ENCODE data around the gene ITPKC. TPM values are rescaled to one million over a fixed set of nuclear protein-coding genes. Genes with fewer than 3 reads are reported as not detected.
"Not testable (repeated sequence)": the region's sequence is repeated elsewhere in the genome, so short reads cannot be mapped to it uniquely, and the experiment has no call there.

The ITPKC gene
- total and polyA plus RNA-seq, 2 experiments from 2014 or later, result 15.4 to 19.4 TPM

DNA sequence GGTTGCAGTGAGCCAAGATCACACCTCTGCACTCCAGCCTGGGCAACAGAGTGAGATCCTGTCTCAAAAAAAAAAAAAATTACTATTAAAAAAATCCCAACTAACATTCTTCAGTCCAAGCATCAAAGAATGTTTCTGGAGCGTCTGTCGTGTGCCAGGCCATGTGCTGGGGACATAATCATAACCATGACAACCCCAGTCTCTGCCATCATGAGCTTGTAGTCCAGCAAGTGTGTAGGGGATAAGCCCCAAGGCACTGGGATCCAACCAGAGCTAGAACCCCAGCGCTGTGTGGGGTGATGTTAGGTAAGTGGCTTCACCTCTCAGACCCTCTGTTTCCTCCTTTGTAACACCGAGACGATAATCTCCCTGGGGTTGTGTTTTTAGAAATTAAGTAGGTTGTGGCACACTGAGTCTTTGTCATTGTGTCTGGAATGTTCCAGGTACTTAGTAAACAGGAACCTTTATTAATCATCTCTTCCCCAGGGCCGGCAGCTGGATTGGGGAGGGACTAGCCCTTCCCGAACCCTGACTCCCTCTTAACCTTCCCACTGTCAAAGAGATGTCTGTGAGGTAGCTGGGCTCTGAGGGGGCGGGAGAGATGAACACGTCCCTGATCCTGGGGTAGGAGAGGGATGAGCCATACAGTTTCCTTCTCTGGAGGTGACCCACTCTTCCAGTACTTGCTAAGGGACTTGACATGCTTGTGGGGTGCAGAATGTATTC, 5.2 kb downstream of the ITPKC start:
- no peak for TF ChIP-seq CTCF (IDR thresholded peaks at IDR 0.05; ENCODE audit: low read depth, low read length)
- no peak for DNase-seq (ENCODE audit: low read depth in 1 of 2, low spot score in 1 of 2)
- H3K27me3 ChIP-seq, result no peaks in the 10 kb centered on the region
- H3K9me3 ChIP-seq (ENCODE audit: low read depth), result no peaks in the 10 kb centered on the region
- H3K4me1 ChIP-seq (ENCODE audit: low read depth), result peaks cover 3% of the 10 kb centered on the region
- no peak overlapping the region for H3K27ac ChIP-seq
- peaks cover 3% of the 10 kb centered on the region for H3K36me3 ChIP-seq
- H3K4me3 ChIP-seq, result no peak overlapping the region

- Histone ChIP-seq H3K4me1 (ENCODE audit: low read depth) (peaks cover 3% of the 10 kb centered on the region), H3K27me3 (no peaks in the 10 kb centered on the region), H3K4me3 (no peak overlapping the region), H3K36me3 (peaks cover 6% of the 10 kb centered on the region), H3K9me3 (ENCODE audit: low read depth) (no peaks in the 10 kb centered on the region), H3K27ac (no peak overlapping the region)
- no peak for DNase-seq (ENCODE audit: low read depth in 1 of 2, low spot score in 1 of 2)
- no peak for TF ChIP-seq CTCF (IDR thresholded peaks at IDR 0.05; ENCODE audit: low read depth, low read length)
Measured at GRCh38 chr19:40723661-40724254, 6.8 kb downstream of the ITPKC start.

DNA sequence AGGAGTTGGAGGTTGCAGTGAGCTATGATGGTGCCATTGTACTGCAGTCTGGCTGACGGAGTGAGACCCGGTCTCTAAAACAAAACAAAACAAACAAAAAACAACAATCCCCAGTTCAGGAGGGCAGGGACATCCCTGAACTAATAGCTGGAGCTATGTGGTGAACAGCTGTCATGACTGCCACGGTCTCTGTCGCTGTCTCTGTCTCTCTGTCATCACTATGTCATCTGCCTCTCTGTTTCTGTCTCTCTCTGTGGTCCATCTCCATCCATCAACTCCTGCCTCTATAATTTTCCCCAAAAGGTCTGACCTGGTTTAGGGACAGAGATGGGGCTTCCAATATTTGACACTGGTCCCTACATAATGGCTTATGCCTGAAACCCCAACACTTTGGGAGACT, 7.4 kb downstream of the ITPKC start:
- Histone ChIP-seq H3K9me3 (ENCODE audit: low read depth) (no peaks in the 10 kb centered on the region), H3K36me3 (peaks cover 6% of the 10 kb centered on the region), H3K27me3 (no peaks in the 10 kb centered on the region), H3K4me1 (ENCODE audit: low read depth) (peaks cover 3% of the 10 kb centered on the region), H3K27ac (no peak overlapping the region), H3K4me3 (no peak overlapping the region)
- no peak for DNase-seq (ENCODE audit: low read depth in 1 of 2, low spot score in 1 of 2)
- TF ChIP-seq CTCF (IDR thresholded peaks at IDR 0.05; ENCODE audit: low read depth, low read length), result no peak

GRCh38 chr19:40724855-40725254, 7.9 kb downstream of the ITPKC start:
- no peaks in the 10 kb centered on the region for H3K27me3 ChIP-seq
- H3K9me3 ChIP-seq (ENCODE audit: low read depth), result no peaks in the 10 kb centered on the region
- TF ChIP-seq CTCF (IDR thresholded peaks at IDR 0.05; ENCODE audit: low read depth, low read length), result no peak
- H3K36me3 ChIP-seq, result peaks cover 8% of the 10 kb centered on the region
- H3K27ac ChIP-seq, result no peak overlapping the region
- H3K4me1 ChIP-seq (ENCODE audit: low read depth), result no peaks in the 10 kb centered on the region
- DNase-seq (ENCODE audit: low read depth in 1 of 2, low spot score in 1 of 2), result no peak
- H3K4me3 ChIP-seq, result no peak overlapping the region

DNA sequence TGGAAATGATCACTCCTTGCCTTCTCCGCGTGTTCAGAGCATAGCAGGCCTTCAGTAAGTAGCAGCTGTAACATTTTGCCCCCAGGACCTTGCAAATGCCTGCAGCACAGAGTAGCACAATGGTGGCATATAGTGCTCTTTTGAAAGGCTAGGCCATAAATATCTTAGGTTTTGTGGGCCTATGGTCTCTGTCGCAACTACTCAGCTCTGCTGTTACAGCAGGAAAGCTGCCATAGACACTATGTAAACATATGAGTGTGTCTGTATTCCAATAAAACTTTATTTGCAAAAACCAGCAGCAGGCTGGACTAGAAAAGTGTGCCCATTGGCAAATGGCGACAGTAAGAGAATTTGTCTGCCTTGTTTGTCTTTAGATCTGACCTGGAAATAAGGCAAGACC, 9.4 kb downstream of the ITPKC start:
- TF ChIP-seq CTCF (IDR thresholded peaks at IDR 0.05; ENCODE audit: low read depth, low read length), result no peak
- no peaks in the 10 kb centered on the region for H3K9me3 ChIP-seq (ENCODE audit: low read depth)
- no peaks in the 10 kb centered on the region for H3K27me3 ChIP-seq
- peaks cover 21% of the 10 kb centered on the region for H3K36me3 ChIP-seq
- DNase-seq (ENCODE audit: low read depth in 1 of 2, low spot score in 1 of 2), result no peak
- H3K4me3 ChIP-seq, result no peak overlapping the region
- no peaks in the 10 kb centered on the region for H3K4me1 ChIP-seq (ENCODE audit: low read depth)
- no peak overlapping the region for H3K27ac ChIP-seq

- peaks cover 34% of the 10 kb centered on the region for H3K36me3 ChIP-seq
- H3K27me3 ChIP-seq; DNase-seq (ENCODE audit: low read depth in 1 of 2, low spot score in 1 of 2): not testable (repeated sequence)
Measured at GRCh38 chr19:40730065-40730464, 13.2 kb downstream of the ITPKC start.

DNA sequence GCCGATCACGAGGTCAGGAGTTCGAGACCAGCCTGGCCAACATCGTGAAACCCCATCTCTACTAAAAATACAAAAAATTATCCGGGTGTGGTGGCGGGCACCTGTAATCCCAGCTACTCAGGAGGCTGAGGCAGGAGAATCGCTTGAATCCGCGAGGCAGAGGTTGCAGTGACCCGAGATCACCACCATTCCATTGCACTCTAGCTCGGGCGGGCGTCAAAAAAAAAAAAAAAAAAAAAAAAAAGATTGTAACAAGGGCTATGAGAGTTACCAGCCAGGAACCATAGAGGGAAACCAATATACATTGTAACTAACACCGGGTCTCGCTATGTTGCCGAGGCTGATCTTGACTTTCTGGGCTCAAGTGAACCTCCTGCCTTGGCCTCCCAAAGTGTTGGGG, 15.4 kb downstream of the ITPKC start:
- not testable (repeated sequence) for H3K4me3 ChIP-seq; H3K4me1 ChIP-seq (ENCODE audit: low read depth); H3K9me3 ChIP-seq (ENCODE audit: low read depth); H3K27ac ChIP-seq; H3K27me3 ChIP-seq; DNase-seq (ENCODE audit: low read depth in 1 of 2, low spot score in 1 of 2)
- peaks cover 40% of the 10 kb centered on the region for H3K36me3 ChIP-seq

More at GRCh38 chr19:40730065-40730464, 13.2 kb downstream of the ITPKC start:
- not testable (repeated sequence) for H3K4me3 ChIP-seq; H3K4me1 ChIP-seq (ENCODE audit: low read depth); H3K27ac ChIP-seq; H3K9me3 ChIP-seq (ENCODE audit: low read depth)

Measured in cardiac muscle cell (in vitro differentiated cells and primary cell).